Natural killer cell treated with Interleukin-12 subunit alpha and Interleukin-12 subunit beta and Interleukin-15 and Interleukin-18, amount 100 ng/mL, for 72 hours (primary cell): ENCODE measurements around the gene ECHDC1. TPM values are rescaled to one million over a fixed set of nuclear protein-coding genes. Genes with fewer than 3 reads are reported as not detected.

Experiments
- ATAC-seq, 2 donors: fragments of 150-1000 bp; cut with Tn5 transposase in 1 of 2; sonication (Bioruptor Pico), chemical (Tn5 transposase) in 1 of 2; 2 replicates each; pipeline ENCODE4 v1.10.0; 2021
- DNase-seq: peaks from one replicate; pipeline ENCODE4 v3.0.0; 2022; ENCODE audit warnings: low spot score
- H3K27ac Mint-ChIP-seq, 2 donors: 1 replicate in 1 of 2; 2 replicates in 1 of 2; pipeline ENCODE4 v1.8.0; 2022; ENCODE audit warnings: mixed read lengths in 2 of 2, mild to moderate bottlenecking in 1 of 2, moderate library complexity in 1 of 2
- H3K27me3 Mint-ChIP-seq, 2 donors: 1 replicate in 1 of 2; 2 replicates in 1 of 2; pipeline ENCODE4 v1.8.0; 2022; ENCODE audit warnings: mixed read lengths in 2 of 2
- H3K36me3 Mint-ChIP-seq: one replicate; pipeline ENCODE4 v1.8.0; 2022; ENCODE audit warnings: mixed read lengths
- H3K4me1 Mint-ChIP-seq, 2 donors: 1 replicate in 1 of 2; 2 replicates in 1 of 2; pipeline ENCODE4 v1.8.0; 2022; ENCODE audit warnings: low read depth in 2 of 2, mixed read lengths in 2 of 2, mild to moderate bottlenecking in 1 of 2
- H3K4me3 Mint-ChIP-seq: one replicate; pipeline ENCODE4 v1.8.0; 2022; ENCODE audit warnings: mixed read lengths
- H3K9me3 Mint-ChIP-seq: 2 replicates; pipeline ENCODE4 v1.8.0; 2022; ENCODE audit warnings: mixed read lengths
- total RNA-seq, 2 donors: library from RNA; stranded (reverse); gene quantifications; one replicate each; pipeline ENCODE4 v1.2.3, GENCODE V29; 2022

The ECHDC1 gene
- total RNA-seq, 2 donors from 2014 or later: 52.2 to 60.6 TPM

GRCh38 chr6:127262896-127263295 is 80.5 kb downstream of the ECHDC1 start:
- ATAC-seq: no peak
- DNase-seq: no peak
- peaks cover 0 to 10% of the 10 kb centered on the region in 2 donors for H3K27me3 Mint-ChIP-seq
- H3K4me1 Mint-ChIP-seq: peaks cover 5 to 10% of the 10 kb centered on the region in 2 donors
- H3K27ac Mint-ChIP-seq: no peak overlapping the region
- no peak overlapping the region for H3K4me3 Mint-ChIP-seq
- peaks cover 6% of the 10 kb centered on the region for H3K36me3 Mint-ChIP-seq
- H3K9me3 Mint-ChIP-seq: no peaks in the 10 kb centered on the region

- H3K9me3 Mint-ChIP-seq: no peaks in the 10 kb centered on the region
- H3K4me1 Mint-ChIP-seq: no peaks in the 10 kb centered on the region
- DNase-seq (no peak), ATAC-seq (no peak)
- peaks cover 8 to 16% of the 10 kb centered on the region in 2 donors for H3K27me3 Mint-ChIP-seq
- no peak overlapping the region for H3K4me3 Mint-ChIP-seq
- H3K36me3 Mint-ChIP-seq: no peaks in the 10 kb centered on the region
- no peak overlapping the region for H3K27ac Mint-ChIP-seq
These were observed 88.1 kb downstream of the ECHDC1 start for GRCh38 chr6:127255286-127255685.

DNA sequence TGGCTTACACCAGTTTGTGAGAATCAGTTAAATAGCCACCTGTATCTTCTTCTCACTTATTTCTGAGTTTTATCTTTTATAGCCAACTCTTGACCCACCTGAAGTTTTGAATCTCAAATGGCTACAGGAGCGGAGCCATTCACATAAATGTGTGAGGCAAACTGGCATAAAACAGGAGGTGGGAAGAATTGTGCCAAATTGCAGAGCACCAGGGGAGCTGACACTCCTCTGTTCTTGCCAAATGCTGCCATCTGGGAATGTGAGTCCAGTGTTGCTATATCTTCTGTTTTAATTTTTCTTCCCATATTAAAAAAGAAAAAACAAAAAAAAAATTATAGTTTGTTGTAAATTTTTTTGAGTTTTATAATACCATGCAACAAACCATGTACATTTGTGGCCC is 93.8 kb downstream of the ECHDC1 start:
- H3K36me3 Mint-ChIP-seq: no peaks in the 10 kb centered on the region
- H3K27ac Mint-ChIP-seq: no peak overlapping the region
- no peak overlapping the region for H3K4me3 Mint-ChIP-seq
- ATAC-seq (no peak), DNase-seq (no peak)
- H3K9me3 Mint-ChIP-seq: no peaks in the 10 kb centered on the region
- H3K27me3 Mint-ChIP-seq: peaks cover 20% of the 10 kb centered on the region in 2 donors
- H3K4me1 Mint-ChIP-seq: no peaks in the 10 kb centered on the region

GRCh38 chr6:127247114-127248096 is 96.0 kb downstream of the ECHDC1 start:
- no peaks in the 10 kb centered on the region for H3K36me3 Mint-ChIP-seq
- H3K4me3 Mint-ChIP-seq: no peak overlapping the region
- ATAC-seq (no peak), DNase-seq (no peak)
- H3K9me3 Mint-ChIP-seq: no peaks in the 10 kb centered on the region
- H3K4me1 Mint-ChIP-seq: no peaks in the 10 kb centered on the region
- no peak overlapping the region for H3K27ac Mint-ChIP-seq
- H3K27me3 Mint-ChIP-seq: peaks cover 20 to 21% of the 10 kb centered on the region in 2 donors

GRCh38 chr6:127243501-127243900 is 99.9 kb downstream of the ECHDC1 start:
- ATAC-seq (no peak), DNase-seq (no peak)
- no peak overlapping the region for H3K4me3 Mint-ChIP-seq
- no peaks in the 10 kb centered on the region for H3K4me1 Mint-ChIP-seq
- H3K27me3 Mint-ChIP-seq: peaks cover 20 to 31% of the 10 kb centered on the region in 2 donors
- no peak overlapping the region for H3K27ac Mint-ChIP-seq
- H3K36me3 Mint-ChIP-seq: no peaks in the 10 kb centered on the region
- no peaks in the 10 kb centered on the region for H3K9me3 Mint-ChIP-seq

Other genes with a start within 250 kb of the ECHDC1 start
- not detected for gene RSPO3, start 224.9 kb downstream of the ECHDC1 start, total RNA-seq
- gene RNF146, start 76.7 kb downstream of the ECHDC1 start, total RNA-seq: 10 to 100 TPM; 21.6 to 29.4 TPM
- 1 to 10 TPM in 1 of 2 donors, under 1 TPM in 1; 0.67 to 2.4 TPM for gene KIAA0408, start 115.8 kb upstream of the ECHDC1 start, total RNA-seq
- not detected for gene C6orf58, start 233.6 kb upstream of the ECHDC1 start, total RNA-seq